HG03139 (cell line): ENCODE data around the gene WSCD2.

Source experiments
- ATAC-seq: cut with Tn5 transposase; IDR thresholded peaks from one replicate; pipeline ENCODE4 v1.9.1; 2021; ENCODE audit not compliant: unreplicated experiment

WSCD2 gene

DNA sequence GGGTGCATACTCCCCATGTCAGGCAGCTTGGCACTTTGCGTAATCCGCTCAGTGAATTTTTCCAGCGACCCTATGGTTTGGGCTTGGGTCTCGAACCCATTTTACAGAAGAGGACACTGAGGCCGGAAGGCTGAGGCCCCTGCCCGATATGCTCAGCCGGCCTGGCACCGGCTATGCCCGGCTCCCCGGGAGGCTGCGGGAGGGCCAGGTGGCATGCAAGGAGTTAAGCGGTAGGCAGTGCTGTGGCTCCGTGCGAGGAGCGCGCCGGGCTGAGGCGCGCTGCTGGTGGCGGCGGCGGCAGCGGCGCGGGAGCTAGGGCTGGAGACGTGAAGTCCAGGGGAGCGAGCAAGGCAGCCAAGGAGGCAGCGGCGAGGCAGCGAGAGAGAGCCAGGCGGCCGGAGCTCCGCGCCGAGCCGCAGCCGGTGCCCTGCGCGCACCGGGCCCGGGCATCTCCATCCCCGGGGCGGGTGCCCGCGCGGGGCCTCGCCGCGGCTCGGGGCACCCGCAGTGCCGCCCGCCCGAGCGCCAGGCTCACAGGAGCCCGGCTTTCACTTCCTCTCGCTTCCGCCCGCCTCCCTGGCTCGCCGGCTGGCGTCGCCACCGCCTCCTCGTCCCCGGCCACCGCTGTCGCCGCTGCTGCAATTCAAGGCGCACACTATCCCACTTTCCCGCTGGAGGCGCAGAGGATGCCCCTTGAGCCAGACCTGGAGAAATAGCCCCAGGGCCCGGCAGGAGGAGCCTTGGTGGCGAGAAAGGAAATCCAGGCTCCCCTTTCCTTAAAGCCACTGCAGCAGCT lies at the start of gene WSCD2:
WSCD2 (plus strand) TSS at position 272 of the 796 bp plus-strand sequence. CDS start 66,545 bp downstream, outside the sequence.
- ATAC-seq, result no peak

DNA sequence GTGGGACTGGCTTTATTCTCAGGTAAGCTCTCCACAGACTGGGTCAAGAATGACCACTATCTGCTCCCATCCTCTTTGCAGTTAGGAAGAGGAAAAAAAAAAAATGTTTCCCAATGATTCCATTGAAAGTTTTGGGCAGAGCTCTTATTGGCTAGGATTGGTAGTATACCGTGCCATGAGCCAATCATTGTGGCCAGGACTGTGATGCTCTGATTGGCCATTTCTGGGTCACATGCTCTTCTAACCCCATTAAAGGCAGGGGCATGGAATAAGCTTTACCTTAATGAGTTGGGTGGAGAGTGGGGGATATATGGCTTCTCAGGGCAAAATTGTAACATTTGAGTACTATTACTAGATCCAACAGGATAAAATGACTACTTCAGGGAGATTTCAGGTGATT lies 49.4 kb upstream of the WSCD2 start:
- no peak for ATAC-seq

DNA sequence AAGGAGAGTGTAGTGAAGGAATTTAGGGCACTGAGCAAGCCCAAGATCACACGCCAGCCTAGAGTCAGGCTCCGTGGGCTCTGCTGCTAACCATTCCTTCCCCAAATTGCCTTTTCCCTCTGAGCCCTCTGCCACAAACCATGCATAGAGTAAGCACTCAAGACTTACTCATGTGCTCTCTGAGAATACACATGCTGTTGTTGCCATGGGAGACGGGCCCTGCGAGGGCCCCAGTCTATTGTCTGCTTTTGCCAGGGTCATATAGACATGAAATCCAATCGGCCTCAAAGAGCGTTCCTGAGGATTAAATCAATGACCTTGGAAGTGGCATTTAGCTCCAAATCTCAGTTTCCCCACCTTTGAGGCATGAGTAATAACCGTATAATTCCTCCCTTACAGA lies 48.7 kb upstream of the WSCD2 start:
- no peak for ATAC-seq

DNA sequence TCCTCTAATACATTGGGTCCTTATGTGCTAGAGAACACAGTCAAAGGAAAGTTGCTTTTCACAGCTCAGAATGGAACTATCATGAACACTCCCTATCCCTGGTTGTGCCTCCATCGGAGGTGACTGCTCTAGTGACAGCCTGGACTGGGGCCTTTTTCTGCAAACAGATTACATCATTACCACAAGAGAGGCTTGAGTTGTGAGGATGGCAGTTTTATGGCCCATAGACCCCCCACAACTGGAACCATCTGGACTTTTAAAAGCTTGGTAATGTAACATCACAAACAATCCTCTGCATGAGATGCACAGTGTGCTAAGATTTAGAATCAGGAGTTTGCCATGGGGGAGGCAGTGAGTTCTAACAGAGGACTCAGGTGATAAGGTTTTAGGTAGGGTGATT lies 46.6 kb upstream of the WSCD2 start:
- ATAC-seq, result no peak

DNA sequence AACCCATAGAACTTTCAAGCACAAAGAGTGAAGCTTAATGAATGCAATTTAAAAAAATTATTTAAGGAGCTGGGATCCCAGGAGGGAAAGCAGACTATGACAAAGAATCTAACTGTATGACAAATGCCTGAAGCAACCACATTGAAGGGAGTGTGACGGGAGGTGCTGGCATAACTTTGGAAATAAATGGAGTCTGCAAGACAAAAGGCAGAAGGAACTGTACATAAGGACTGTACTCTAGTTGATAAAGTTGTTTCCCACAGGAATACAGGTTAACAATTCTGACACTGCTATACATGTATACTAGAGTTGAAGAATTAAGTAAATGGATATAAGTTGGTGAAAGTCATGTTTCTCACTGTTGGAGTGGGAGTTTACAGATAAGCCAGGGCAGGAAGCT lies 41.2 kb upstream of the WSCD2 start:
- ATAC-seq, result no peak

DNA sequence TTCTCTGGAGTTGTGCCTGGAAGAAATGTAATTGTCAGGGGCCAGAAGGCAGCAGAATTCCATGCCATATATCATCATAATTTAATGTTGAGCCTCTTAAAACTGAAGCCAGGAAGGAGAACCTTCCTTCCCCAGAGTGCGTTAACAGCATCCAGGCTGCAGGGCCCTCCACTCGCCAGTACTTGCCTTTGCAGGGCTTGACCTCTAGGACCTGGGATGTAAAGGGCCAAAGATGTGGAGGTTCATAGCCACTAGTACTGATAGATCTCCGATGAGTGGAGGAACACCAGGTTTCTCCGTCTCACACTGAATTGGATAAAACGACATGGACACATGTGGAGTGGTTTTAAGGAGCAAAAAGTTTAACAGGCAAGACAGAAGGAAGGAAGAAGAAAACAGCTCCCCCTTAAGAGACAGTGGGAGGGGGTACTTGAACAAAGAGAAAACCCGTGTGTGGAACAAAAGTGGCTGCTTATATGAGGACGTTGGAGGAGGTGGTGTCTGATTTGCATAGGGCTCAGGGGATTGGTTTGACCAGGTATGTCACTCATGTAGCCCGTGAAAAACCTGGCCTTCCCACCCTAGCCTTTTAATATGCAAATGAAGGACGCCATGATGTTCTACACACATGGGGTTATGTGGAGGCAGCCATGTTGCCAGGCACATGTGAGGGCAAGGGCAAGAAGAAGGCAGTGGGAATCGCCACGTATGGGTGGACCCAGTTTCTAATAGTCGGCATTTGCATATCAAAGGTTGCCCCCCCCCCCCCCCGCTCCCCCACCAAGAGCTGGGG lies 38.8 kb upstream of the WSCD2 start:
- no peak for ATAC-seq

DNA sequence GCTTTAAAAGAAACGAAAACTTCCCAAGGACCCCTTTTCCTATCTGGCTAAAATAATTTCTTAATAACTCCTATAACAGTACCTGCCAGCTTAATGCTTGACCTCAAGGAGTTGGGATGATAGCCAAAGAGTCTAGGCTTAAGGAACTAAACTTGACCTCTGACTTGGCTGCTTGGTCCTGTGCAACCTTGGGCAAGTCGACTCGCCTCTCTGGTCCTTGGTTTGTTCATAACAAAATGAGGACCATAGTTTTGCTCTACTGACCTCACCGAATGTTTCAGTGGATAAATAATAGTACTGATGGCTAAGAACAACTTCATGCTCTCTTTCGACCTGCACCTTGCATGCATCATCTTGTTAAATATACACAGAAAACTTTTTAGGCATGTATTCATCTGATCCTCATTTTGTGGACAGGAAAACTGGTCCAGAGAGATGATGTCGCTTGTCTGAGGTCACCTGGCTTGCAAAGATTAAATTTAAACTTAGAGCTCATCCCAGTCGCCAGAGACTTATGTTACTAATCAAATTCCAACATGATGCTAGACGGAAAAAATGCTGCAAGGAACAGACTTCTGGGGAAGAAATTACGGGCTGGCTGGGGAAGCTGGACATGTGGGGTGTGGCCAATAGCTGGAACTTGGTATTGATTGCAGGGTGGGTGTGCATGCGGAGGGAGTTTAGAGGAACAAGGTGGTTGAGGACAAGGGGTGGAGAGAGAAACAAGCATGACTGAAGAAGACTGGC lies 38.0 kb upstream of the WSCD2 start:
- no peak for ATAC-seq

DNA sequence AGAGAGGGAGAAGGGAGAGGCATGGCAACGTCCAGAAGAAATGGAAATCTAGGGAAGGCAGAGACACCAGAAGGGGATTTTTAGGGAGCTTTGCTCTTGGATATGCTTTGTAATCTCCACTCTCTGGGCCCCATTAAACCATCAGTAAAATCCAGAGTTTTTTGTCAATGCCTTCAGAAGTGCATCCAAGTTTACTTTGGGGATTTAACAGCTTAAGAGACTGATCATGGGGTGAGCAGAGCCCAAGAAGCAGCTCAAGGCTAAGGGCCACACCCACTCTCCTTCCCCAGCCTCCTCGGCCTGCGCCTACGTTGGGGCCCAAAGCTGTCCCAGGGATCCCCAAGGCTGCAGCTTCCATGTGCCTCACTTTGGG lies 37.4 kb upstream of the WSCD2 start:
- ATAC-seq, result no peak

DNA sequence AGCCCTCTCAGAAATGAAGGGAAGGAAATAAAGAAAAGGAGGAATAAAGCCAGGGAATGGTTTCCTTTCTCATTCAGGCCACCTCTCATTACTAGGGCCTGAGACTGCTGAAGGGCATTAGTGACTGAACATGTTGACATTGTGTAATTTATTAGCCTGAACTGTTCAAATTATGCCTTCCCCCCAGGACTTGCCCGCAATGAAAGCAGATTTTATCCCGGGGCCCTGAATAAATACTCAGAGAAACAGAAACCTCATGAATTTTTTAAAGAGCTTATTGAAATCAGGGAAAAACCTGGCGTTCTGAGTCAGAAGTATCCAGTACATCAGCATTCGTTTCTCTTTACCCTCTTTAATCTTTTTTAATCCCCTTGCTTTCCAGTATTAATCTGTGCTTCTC lies 35.9 kb upstream of the WSCD2 start:
- no peak for ATAC-seq

DNA sequence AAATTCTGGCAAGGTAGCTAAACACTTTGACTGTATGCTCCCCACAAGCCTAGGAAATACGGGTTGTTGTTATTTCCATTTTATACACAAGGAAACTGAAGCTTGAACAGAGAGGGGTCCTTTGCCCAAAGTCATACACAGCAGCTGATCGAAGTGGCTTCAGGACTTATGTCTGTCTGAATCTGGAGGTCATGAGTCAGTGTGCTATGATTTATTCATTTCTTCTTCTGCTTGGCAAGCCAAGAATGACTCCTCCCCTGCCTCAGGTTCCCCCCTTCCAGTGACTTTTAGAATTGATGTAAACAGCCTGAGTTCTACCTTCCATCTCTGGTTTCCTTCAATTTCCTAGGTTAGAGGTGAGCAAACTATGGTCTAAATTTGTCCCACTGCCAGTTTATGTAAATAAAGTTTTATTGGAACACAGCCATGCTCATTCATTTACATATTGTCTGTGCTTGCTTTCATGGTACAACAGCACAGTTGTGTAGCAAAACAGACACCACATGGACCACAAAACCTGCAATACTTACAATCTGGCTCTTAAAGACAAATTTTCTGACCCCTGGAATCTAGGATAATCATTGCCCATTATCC lies 34.9 kb upstream of the WSCD2 start:
- ATAC-seq, result no peak

DNA sequence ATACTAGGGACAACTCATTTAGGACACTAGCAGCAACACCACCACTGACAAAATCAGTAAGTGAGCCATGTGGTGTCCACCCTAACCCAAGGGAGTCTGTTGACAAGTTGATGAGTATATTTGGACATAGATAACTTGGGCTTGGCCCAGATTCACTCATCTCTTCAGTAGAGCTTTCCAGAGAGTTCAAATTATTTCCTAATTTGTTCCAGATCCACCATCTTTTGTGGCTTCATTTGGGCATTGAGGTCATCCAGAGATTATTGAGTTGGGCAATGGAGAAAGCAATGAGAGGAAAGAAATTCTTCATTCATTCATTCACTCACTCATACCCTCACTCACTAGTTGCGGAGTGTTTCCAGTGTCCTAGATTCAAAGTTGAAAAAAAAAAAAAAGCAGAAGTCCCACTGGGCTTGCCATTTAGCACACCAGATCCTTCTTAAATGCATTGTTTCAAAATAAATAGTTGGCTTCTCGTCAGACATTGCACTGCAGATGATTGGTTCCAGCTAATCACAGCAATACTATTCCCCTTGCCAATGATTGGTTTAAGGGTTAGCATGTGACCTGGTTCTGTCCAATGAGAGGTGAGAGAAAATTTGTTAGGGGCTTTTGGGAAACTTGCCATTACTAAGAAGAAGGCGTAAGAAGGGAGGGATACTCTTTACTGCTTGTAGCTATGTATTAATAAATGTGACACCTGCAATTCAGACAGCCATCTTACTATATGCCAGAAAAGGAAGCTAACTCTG lies 31.8 kb upstream of the WSCD2 start:
- no peak for ATAC-seq

DNA sequence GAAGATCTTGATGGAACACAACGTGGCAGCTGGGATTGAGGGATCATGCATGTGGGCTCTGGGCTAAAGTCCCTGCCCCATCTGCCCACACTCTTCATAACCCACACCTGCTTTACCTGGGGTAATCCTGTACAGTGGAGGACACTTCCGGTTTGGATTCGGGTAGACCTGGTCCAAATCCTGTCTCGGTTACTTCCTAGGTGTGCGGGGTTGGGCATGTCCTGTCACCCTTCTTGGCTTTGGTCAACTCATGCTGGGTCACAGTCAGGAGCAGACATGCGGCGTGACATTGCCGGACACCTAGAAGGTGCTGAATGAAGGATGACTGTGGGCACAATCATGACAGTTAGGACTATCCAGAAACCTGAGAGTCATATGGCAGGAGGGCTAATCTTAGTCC lies 30.7 kb upstream of the WSCD2 start:
- ATAC-seq, result no peak

DNA sequence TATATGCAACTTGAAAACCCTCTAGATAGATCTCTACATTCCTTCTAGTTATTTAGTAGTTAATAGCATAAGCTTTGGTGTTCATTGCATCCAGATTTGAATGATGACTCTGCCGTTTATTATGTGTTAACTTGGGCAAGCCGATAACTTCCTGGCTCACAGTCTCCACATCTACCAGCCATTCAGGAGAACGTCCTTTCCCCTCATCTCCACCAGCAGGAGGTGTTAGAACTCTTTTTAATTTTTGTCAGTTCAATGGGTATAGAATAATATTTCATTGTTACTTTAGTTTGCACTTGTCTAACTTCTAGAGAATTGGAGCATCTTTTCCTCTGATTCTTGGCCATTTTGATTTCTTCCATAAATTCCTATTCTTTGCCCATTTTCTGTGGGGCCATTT lies 30.0 kb upstream of the WSCD2 start:
- no peak for ATAC-seq

DNA sequence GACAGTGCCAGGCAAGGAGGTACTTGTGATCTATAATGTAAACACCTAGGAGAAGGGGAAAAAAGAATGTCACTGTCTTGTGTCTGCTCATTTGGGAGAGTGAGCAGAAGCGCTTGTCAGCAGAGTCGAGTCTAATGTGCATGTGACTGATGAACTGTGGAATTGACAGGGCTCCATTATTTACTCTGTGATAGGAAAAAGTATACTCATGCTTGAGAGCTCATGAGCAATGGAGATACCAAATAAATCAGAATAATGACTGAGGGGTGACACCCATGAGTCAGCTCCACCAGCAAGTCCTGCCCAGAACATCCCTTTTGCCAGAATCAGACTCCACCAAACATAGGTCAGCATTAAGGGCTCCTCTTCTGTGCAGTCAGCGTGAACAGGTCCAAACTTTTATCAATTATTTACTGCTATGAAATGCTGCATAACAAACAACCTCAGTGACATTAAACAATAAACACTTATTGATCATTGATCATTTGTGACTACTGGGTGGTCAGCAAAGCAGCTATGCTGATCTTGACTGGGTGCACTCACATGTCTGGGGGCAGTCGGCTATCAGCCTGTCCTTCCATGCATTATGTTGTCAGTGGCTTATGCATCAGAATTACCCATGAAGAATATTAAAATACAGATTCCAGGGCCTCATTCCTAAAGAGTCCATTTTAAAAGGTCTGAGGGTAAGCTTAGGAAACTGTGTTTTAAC lies 29.2 kb upstream of the WSCD2 start:
- no peak for ATAC-seq

DNA sequence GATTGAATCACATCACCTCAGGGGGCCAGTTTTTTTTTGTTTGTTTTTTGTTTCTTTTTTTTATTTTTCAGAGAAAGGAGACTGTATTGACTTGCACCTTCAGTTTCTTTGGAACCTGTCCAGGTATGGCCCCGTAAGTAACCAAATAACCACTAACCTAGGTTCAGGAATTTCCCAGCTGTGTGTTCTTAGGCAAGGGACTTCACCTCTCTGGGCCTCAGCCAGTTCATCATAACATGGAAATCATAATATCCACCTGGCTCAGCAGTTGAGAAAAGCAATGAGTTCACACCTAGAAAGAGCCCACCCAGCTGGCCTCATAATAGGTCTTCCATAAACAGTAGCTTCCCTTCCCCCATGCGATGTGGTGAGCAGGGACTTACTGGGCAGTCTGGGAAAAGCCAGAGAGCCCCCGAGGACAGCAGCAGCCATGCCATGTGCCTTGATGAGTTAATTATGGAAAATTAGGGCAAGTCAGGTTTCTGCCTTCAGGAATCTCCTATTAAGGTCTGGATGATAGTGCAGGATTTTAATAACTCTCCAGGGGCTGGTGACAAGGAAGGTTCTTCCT lies 27.4 kb upstream of the WSCD2 start:
- no peak for ATAC-seq

DNA sequence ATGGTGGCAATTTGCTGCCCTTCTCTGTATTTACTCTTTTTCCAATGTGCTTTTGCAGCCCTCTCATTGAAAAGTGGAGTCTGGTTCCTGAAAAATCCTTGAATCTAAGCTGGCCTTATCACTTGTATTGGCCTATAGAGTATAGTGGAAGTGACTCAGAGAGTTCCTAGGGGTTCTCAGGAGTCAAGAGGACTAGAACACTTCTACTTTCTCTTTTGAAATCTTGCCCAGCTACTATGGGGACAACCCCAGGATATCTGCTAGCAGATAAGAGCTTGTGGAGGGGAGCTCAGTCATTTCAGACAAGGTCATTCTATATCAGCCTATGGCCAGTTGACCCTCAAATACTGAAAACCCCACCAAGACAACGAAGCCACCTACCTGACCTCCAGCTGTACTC lies 26.7 kb upstream of the WSCD2 start:
- ATAC-seq, result no peak

DNA sequence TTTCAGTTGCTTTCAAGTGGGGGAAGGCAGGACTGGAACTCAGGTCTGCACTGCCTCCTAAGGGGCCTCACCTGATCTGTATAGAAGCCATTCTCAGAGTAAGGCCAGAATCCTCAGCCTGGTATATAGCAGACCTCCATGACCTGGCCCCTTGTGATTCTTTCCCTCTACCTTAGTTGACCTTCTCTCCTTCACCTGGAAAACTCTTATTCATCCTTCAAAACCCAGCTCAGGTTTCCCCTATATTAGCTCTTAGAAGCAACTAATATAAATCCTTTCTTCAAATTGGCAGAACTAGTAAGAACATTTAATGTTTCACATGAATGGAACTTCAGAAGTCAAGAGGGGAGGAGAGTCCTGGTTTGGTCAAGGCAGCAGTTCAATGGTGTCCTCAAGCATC lies 26.0 kb upstream of the WSCD2 start:
- no peak for ATAC-seq

DNA sequence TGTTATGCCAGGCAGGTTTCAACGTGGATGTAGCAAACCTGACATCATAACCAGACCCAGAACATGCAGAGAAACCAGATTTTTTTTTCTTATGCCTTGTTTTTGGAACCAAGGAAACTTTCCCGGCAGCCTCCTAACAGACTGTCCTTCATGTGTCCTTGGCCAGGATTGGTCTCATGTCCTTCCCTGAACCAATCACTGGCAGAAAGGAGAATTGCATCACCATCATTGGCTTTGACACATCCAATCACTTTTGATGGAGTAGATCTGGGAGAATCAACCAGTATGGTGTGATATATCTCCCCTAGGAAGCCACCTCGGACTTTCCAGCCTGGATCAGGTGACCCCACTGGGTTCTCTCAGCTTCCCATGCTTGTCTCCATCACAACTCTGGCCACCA lies 25.6 kb upstream of the WSCD2 start:
- no peak for ATAC-seq

DNA sequence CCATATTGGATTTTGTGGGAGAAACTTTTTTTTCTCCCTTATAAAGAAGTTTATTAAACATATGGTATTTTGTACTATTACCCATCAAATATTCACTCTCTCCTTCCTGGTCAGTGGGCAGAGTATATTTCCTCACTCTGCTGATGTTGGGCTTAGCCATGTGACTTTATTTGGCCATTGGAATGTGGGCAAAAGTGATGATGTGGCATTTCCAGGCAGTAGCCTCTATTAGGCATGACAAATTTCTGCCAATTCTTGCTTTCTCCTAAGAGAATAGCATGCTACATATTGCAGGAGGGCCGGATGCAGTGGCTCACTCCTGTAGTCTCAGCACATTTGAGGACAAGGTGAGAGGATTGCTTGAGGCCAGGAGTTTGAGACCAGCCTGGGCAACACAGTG lies 24.4 kb upstream of the WSCD2 start:
- no peak for ATAC-seq

DNA sequence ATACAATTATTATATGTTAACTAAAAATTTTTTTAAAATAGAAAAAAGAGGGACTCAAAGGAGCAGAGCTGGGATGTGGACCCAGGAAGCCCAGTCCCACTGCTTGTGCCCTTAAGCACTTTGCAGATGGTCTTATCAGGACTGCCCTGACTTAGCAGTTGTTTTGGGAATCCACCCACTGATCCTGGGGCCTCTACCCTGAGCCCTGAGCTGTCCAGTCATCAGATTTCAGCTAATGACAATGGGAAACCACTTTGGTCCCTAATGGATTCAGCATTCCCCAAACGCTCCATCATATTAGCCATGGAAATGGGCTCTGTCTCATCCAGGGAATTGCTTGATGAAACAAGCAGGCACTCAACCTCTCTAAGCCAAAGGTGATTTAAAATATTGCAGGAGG lies 22.5 kb upstream of the WSCD2 start:
- no peak for ATAC-seq
